GM18526 (cell line): ENCODE measurements around the gene PARP3.

Experiments used
- POLR2A ChIP-seq: IDR thresholded peaks from 3 replicates; pipeline ENCODE4 v1.6.1; 2011; ENCODE audit not compliant: insufficient read length; ENCODE audit errors: extremely low read depth

PARP3 gene

DNA sequence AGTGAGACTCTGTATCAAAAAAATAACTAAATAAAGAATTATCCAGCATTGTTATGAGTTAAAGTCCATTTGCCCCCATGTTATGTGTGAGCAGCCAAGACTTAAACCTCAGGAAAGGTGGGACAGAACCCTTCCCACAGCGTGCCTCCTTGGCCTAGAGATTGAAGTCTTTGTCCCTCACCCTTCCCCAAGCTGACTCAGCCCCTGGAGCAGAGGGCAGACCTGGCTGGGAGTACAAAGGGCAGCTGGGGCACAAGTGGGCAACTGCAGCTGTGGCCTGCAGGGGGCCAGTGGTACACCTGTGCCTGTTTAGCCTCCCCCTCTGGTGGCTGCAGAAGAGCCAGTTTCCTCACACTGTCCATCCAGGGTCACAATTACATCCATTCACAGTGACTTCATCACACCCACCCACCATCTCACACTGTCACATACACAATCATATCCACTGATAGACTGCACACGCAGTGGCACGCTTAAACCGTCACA, 40.2 kb downstream of the PARP3 start:
- no peak for TF ChIP-seq POLR2A

DNA sequence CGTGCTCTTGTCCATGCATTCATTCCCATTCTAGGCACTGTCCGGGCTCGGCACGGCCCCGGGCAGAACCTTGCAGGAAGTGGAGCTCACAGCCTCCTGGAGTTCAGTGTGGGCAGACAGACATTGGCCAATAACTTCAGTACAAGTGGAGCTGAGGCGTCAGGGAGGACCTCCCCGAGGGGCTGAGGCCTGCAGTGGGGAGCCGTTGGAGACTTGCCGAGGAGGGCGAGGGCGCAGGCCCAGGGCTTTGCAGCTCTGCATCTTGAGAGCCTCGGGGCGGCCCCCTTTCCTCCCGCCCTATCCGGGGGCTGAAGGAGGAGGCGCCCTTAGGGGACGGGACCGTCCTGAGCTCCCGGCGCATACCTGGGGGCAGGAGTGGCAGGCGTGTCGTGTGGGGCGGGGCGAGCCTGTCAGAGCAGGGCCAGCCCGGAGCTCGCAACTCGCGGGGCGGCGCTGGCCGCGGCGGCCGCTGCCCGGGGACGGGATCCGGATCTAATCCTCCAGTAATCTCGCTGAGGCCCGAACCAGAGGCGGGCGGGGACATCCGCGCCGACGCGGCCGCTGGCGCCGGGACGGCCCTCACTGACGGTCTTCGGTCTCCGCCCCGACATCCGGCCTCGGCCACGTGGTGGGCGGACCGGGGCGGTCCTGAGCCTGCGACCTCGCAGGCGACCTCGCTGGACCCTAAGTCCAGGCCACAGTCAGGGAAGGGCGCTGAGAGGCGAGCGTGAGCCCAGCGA, 40.8 kb downstream of the PARP3 start, which contains the start of gene ACY1:
ACY1 (plus strand) TSS at position 698 of the 740 bp plus-strand sequence. CDS start 530 bp downstream, outside the sequence.
- peak; percentile 60 for TF ChIP-seq POLR2A

DNA sequence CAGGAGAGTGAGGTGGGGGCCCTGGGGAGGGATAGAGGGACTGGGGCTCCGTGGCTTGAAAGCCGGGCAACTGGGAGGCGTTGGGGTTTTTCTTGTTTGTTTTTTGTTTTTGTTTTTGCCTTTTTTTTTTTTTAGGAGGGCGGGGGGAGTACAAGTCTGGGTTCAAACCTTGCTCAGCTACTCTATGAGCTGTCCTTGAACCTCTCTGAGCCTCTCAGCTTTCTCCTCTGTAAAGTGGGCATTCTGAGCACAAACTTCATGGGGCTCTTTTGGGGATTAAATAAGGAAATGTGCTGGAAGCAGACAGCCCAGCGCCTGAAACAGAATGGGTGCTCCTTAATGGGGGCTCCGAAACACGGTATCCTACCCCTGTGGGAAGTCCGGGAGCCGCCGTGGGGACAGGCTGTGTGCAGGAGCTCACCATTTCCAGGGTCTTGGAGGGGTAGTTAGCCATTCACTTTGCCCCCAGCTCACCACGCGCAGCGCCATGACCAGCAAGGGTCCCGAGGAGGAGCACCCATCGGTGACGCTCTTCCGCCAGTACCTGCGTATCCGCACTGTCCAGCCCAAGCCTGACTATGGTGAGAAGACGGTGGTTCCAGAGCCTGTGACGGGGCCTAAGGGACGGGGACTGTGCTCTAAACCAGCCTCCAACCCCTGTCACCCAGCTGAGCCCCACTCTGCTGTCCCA, 41.6 kb downstream of the PARP3 start:
- TF ChIP-seq POLR2A: no peak

DNA sequence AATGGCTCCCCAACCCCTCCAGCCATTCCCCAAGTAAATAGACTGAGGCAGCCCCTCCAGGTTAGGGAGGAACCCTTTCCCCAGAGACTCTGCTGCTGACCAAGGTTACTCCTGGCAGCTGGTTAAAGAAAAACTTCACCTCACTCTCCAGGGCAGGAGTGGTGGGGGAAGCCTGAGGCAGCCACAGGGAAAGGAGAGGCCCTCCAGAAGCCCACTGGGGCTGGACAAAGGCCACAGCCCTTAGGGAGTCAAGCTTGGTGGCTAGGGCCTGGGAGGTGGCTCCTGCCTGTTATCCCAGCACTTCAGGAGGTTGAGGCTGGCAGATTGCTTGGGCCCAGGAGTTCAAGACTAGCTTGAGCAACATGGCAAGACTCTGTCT, 42.1 kb downstream of the PARP3 start:
- TF ChIP-seq POLR2A: no peak

DNA sequence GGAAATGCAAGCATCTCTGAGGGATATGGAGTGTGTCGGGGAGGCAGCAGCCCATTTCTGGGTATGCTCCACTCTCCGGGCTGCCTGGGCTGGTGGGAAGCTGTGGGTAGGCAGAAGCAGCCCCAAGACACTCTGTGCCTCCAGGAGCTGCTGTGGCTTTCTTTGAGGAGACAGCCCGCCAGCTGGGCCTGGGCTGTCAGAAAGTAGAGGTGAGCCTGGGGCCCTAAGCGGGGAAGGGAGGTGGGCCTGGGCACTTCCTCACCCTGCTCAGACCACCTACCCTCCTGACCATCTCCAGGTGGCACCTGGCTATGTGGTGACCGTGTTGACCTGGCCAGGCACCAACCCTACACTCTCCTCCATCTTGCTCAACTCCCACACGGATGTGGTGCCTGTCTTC, 42.9 kb downstream of the PARP3 start:
- no peak for TF ChIP-seq POLR2A

DNA sequence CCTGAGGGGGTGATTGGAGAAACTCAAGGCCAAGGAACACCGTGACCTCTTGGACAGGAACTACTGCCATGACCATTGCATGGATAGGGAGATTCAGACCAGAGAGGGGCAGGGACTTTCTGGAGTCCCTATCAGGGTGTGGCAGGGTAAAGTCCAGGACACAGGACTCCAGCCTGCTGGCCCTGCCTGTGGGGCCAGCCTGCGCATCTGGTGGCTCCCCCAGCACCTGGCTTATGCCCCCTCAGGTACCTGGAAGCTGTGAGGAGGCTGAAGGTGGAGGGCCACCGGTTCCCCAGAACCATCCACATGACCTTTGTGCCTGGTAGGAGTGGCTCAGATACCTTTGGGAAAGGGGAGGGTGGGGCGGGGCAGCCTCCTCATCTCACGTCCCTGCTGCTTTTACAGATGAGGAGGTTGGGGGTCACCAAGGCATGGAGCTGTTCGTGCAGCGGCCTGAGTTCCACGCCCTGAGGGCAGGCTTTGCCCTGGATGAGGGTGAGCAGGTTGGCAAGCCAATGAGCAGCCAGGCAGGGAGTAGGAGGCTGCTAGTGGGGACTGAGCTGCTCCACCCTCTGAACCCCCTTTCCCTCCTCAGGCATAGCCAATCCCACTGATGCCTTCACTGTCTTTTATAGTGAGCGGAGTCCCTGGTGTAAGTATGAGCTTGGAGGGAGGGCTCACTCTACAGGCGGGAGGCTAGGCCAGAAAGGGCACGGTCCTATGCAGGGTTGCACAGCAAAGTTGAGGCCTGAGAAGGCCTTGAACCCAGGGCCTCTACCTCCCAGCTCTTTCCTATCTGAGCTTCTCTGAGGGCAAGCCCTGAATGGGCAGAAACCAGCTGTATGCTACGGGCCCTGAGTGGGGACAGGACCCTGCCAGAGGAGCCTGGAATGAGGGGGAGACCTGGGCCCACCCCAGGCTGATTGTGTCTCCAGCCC, 44.1 kb downstream of the PARP3 start:
- TF ChIP-seq POLR2A: no peak

DNA sequence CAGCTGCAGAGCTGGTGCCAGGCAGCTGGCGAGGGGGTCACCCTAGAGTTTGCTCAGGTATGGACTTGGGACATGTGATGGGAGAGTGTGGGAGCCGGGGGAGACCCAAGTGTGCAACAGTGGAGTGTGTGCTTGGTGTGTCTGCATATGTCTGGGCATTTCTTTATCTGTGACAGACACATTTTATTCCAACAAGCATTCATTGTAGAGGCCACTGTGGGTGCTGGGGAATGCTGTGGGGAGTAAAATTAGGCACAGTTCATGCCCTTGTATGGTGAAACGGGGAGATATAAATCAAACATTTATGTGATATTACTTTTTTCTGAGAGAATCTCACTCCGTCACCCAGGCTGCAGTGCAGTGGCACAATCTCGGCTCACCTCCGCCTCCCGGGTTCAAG, 45.4 kb downstream of the PARP3 start:
- no peak for TF ChIP-seq POLR2A

DNA sequence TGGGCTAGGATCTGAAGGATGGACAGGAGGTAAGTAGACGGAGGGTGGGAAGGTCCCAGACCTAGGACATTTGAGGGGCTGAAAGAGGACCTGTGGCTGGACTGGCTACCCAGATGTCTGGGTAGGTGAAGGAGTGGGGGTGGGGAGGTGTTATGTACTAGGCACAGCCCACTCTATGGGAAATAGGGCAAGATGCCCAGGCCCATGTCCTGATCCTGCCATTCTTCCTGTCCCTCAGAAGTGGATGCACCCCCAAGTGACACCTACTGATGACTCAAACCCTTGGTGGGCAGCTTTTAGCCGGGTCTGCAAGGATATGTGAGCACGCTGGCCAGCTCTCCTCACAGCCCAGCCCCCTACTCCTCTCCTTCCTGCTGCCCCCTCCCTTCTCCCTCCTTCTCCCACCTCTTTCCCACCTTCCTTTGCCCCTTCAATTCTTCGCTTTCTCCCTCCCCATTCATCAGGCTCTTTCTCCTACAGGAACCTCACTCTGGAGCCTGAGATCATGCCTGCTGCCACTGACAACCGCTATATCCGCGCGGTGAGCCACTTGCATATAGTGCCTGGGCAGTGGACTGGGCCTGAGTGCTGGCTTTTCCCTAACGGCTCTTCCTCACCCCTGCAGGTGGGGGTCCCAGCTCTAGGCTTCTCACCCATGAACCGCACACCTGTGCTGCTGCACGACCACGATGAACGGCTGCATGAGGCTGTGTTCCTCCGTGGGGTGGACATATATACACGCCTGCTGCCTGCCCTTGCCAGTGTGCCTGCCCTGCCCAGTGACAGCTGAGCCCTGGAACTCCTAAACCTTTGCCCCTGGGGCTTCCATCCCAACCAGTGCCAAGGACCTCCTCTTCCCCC, 46.4 kb downstream of the PARP3 start:
- no peak for TF ChIP-seq POLR2A

DNA sequence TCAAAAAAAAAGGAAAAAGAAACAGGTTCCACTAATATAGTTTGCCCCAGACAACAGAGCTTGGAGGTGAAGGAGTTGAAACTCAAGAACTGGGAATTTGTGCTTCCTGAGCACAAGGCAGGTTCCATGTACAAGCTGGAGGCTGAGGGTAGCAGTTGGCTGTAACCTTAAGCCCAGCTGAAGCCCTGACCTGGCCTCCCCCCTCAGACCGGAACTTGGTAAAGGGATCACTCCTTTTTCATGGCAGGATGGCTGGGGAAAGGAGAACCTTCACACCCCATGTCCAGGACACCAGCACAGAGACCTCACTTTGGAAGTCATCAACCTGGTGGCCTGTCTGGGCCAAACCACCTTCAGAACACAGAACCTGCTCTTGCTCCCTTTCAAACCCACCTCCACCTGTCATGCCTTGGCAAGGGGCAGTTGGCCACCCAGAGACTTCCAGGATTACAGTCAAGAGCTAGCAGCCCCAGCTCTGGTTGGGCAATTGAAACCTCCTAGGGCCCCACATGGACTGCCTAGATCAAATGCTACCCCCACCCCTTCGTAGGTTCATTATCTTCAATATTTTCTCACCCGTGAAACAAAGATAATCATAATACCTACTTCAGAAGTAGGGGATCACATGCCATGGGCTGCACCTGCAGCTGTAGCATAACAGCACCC, 50.0 kb downstream of the PARP3 start:
- peak; percentile 27 for TF ChIP-seq POLR2A

DNA sequence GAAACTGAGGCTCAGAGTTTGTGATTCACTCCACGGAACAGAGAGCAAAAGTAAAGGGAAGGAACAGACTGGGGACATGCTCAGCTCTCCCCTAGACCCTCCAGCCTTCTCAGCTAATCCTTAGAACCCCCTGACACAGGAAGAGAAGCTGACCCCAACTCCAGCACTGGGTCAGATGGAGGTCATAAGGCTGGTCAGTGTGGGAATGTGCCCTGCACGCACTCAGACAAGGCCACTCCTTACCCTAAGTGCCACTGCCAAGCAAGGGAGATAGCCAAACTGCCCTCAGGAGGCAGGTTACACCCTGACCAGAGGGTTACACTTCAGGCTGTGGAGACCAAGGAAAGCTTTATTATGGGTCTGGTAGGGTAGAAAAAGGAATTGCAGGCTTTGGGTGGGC, 52.4 kb downstream of the PARP3 start:
- TF ChIP-seq POLR2A: no peak

DNA sequence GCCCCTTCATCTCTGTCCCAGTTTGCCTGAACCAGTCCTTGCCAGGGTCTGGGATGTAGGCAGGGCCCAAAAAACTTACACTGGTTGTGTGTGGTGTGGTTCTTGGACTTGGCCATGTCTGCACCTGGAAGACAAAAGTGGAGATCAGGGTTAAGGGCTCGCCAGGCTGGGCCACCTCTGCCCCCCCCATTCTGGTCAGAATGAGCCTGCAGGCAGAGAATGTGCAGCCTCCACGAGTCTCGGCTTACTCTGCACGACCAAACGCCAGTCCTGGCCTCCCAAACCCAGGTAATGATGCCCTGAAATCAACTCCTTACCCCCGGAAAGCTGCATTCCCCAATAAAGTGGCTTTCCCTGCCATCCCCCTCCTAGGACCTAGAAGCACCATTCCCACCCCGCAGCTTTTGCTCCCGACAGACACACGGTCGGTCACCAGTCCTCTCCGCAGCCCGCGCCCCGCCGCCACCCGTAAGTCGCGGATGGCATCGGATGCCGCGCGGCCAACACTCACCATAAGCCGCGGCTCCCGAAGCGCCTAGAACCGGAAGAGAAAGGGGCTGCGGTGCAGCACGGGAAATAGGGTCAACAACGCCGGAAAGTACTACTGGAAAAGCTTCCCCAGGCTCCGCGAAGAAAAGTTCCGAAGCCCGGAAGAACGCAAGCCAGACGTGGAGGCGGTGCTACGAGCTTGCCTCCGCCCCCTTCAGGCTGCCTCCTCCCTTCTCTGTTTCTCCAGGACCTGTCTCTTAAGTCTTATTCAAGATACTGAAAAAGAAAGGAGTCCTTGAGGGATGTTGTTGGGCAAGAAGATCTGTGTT, 53.4 kb downstream of the PARP3 start, which contains the start of gene RPL29:
RPL29 (minus strand) TSS at position 550 of the 818 bp plus-strand sequence; CDS start at position 116, 434 bp downstream.
- peak; percentile 97 for TF ChIP-seq POLR2A

DNA sequence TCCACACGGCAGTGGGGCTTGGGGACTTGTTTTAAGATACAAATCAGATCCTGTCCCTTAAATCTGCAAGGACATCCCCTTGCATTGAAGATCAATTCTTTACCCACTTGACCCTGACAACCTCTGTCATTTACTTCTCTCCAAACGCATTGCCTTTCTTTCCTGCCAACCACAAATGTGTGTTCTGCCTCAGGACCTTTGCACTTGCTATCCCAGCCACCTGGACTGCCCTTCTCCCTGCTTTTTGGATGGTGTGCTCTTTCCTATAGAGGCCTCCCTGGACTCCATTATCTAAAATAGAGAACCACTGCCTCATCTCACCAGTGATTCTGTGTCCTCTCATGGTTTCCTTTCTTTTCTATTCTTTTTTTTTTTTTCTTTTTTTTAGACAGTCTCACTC, 55.0 kb downstream of the PARP3 start:
- TF ChIP-seq POLR2A: no peak
